ENCODE results near the gene TEKTIP1. TPM values are rescaled to one million over a fixed set of nuclear protein-coding genes. Genes with fewer than 3 reads are reported as not detected.

TEKTIP1 gene
- total RNA-seq, 1 donor from 2014 or later = 0.73 TPM

DNA sequence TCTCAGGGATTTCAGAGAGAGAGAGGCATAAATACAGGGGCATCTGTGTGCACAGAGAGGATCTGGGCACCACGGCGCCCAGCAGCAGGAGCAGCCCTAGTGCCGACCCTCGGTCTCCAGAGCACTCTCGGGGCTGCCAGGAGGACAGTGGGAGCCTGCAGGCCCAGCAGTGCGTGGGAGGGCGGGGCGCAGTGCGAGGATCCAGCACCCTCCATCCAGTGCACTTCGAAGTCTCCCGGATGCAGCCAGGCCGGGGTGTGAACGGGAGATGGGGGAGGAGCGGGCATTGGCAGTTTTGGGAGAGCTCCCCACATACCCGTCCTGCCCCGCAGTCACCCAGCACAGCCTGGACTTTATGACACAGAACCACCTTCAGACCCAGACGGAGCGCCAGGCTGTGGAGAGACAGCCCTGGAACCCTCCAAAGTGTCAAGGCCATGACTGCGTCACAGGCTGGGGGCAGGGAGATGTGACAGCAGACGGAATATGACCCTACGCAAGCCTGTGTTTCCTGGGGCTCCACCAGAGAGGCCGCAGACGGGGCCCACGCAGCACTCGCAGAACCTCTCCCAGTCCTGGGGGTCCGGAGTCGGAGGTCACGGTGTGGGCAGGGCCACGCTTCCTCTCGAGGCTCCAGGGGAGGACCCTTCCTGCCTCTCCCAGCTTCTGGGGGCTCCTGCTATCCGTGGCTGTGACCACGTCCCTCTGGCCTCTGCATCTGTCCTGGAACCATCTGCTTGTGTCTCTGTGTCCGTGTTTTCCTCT, 14.7 kb upstream of the TEKTIP1 start:
- no peak overlapping the region for H3K4me3 Mint-ChIP-seq (ENCODE audit: unreplicated experiment)
- TF ChIP-seq, protein P1, sequence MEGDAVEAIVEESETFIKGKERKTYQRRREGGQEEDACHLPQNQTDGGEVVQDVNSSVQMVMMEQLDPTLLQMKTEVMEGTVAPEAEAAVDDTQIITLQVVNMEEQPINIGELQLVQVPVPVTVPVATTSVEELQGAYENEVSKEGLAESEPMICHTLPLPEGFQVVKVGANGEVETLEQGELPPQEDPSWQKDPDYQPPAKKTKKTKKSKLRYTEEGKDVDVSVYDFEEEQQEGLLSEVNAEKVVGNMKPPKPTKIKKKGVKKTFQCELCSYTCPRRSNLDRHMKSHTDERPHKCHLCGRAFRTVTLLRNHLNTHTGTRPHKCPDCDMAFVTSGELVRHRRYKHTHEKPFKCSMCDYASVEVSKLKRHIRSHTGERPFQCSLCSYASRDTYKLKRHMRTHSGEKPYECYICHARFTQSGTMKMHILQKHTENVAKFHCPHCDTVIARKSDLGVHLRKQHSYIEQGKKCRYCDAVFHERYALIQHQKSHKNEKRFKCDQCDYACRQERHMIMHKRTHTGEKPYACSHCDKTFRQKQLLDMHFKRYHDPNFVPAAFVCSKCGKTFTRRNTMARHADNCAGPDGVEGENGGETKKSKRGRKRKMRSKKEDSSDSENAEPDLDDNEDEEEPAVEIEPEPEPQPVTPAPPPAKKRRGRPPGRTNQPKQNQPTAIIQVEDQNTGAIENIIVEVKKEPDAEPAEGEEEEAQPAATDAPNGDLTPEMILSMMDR (IDR thresholded peaks at IDR 0.05) = no peak
- H3K27me3 Mint-ChIP-seq (ENCODE audit: unreplicated experiment) = no peaks in the 10 kb centered on the region
- no peaks in the 10 kb centered on the region for H3K4me1 Mint-ChIP-seq (ENCODE audit: unreplicated experiment)
- DNase-seq (ENCODE audit: extremely low spot score, unreplicated experiment) = no peak
- H3K27ac Mint-ChIP-seq (ENCODE audit: unreplicated experiment) = no peak overlapping the region
- H3K36me3 Mint-ChIP-seq (ENCODE audit: unreplicated experiment) = peaks cover 9% of the 10 kb centered on the region
- H3K9me3 Mint-ChIP-seq (ENCODE audit: unreplicated experiment) = no peaks in the 10 kb centered on the region

DNA sequence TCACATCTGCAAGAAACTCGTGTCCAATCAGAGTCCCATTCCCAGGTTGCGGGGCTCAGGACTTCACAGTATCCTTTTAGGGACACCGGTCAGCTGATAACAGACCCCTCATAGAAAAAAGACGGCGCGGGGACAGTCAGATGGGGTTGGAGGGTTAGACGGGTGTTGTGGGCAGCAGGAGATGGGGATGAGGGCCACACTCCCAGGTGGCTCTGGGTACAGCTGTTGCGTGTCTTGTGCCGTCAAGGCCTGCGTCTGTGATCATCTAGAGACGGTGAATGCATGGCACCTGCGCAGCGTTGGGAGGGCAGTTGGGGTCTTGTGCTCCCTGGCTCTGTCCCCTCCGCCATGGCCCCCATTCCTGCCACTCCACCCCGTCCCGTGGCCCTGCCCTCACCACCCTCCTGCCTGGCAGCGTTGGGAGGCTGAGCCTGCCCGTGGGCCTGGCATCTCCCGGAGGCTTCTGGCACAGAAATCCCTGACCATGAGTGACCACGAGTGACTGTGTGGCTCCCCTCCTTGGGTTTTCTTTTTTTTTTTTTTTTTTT, 14.0 kb upstream of the TEKTIP1 start:
- TF ChIP-seq, protein P1 (IDR thresholded peaks at IDR 0.05) = no peak
- no peaks in the 10 kb centered on the region for H3K9me3 Mint-ChIP-seq (ENCODE audit: unreplicated experiment)
- H3K36me3 Mint-ChIP-seq (ENCODE audit: unreplicated experiment) = peaks cover 9% of the 10 kb centered on the region
- no peaks in the 10 kb centered on the region for H3K4me1 Mint-ChIP-seq (ENCODE audit: unreplicated experiment)
- H3K27me3 Mint-ChIP-seq (ENCODE audit: unreplicated experiment) = no peaks in the 10 kb centered on the region
- H3K27ac Mint-ChIP-seq (ENCODE audit: unreplicated experiment) = no peak overlapping the region
- no peak for DNase-seq (ENCODE audit: extremely low spot score, unreplicated experiment)
- no peak overlapping the region for H3K4me3 Mint-ChIP-seq (ENCODE audit: unreplicated experiment)

DNA sequence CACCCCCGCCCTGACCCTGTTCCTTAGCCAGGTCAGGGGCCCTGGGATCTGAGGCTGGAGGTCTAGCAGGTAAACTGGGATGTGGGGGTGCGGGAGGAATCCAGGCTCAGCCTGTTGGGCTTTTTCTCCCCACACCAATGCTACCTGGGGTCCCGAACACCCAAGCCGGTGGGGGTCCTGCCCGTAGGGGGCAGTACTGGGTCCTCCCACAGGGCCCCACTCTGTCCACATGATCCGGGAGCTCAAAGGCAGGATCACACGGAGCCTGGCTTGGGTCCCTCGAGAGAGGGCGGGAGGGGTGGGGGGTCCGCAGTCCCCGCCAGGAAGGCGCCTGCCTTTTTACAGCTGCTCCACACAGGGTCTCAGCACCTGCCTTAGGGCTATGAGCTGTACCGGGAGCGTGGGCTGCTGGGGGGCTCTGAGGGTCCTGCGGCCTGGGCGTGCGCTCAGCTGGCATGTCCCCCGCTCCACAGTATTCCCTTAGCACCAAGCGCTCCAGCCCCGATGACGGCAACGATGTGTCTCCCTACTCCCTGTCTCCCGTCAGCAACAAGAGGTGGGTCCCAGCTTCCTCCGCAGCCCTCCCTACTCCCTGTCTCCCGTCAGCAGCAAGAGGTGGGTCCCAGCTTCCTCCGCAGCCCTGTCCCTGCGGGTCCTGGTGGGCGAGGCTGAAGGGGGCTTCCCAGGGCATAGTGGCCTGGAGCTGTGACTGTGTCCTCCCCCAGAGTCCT, 12.3 kb upstream of the TEKTIP1 start:
- DNase-seq (ENCODE audit: extremely low spot score, unreplicated experiment) = no peak
- H3K27me3 Mint-ChIP-seq (ENCODE audit: unreplicated experiment) = no peaks in the 10 kb centered on the region
- H3K4me1 Mint-ChIP-seq (ENCODE audit: unreplicated experiment) = no peaks in the 10 kb centered on the region
- H3K9me3 Mint-ChIP-seq (ENCODE audit: unreplicated experiment) = no peaks in the 10 kb centered on the region
- TF ChIP-seq, protein P1 (IDR thresholded peaks at IDR 0.05) = peak; percentile 26
- H3K36me3 Mint-ChIP-seq (ENCODE audit: unreplicated experiment) = peaks cover 15% of the 10 kb centered on the region
- no peak overlapping the region for H3K27ac Mint-ChIP-seq (ENCODE audit: unreplicated experiment)
- H3K4me3 Mint-ChIP-seq (ENCODE audit: unreplicated experiment) = no peak overlapping the region

DNA sequence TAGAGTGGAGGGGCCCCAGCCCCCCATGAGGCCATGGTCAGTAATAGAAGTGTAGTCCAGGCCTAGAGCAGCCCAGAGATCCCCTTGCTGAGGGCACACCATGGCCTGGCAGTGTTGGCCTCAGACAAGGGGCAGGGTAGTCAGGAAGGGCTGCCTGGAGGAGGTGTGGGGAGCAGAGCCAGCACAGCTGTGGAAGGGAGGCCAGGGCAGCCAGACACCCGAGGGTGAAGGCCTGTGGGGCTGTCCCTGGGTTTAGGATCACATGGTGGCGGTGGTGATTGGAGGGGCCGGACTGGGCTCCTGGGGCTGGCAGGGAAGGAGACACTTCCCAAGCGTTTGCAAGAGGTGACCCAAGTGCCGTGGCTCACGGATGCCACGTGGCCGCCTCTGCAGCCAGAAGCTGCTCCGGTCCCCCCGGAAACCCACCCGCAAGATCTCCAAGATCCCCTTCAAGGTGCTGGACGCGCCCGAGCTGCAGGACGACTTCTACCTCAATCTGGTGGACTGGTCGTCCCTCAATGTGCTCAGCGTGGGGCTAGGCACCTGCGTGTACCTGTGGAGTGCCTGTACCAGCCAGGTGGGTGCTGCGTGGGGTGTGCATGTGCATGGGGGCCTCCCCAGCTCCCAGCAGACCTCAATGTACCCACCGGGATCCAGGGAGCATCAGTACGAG, 11.6 kb upstream of the TEKTIP1 start:
- TF ChIP-seq, protein P1 (IDR thresholded peaks at IDR 0.05) = no peak
- H3K27me3 Mint-ChIP-seq (ENCODE audit: unreplicated experiment) = no peaks in the 10 kb centered on the region
- H3K27ac Mint-ChIP-seq (ENCODE audit: unreplicated experiment) = no peak overlapping the region
- DNase-seq (ENCODE audit: extremely low spot score, unreplicated experiment) = no peak
- H3K9me3 Mint-ChIP-seq (ENCODE audit: unreplicated experiment) = no peaks in the 10 kb centered on the region
- H3K4me3 Mint-ChIP-seq (ENCODE audit: unreplicated experiment) = no peak overlapping the region
- no peaks in the 10 kb centered on the region for H3K4me1 Mint-ChIP-seq (ENCODE audit: unreplicated experiment)
- peaks cover 14% of the 10 kb centered on the region for H3K36me3 Mint-ChIP-seq (ENCODE audit: unreplicated experiment)

Data from osteocyte (in vitro differentiated cells).